ENCODE measurements around the gene TIMM13.

GRCh38 chr19:2441096-2441752 lies 13.8 kb upstream of the TIMM13 start:
- no peak for TF ChIP-seq ZFP36 (IDR thresholded peaks at IDR 0.05; ENCODE audit: borderline replicate concordance, partially characterized antibody)
- TF ChIP-seq EP300 (IDR thresholded peaks at IDR 0.05), result no peak
- TF ChIP-seq, protein P1, sequence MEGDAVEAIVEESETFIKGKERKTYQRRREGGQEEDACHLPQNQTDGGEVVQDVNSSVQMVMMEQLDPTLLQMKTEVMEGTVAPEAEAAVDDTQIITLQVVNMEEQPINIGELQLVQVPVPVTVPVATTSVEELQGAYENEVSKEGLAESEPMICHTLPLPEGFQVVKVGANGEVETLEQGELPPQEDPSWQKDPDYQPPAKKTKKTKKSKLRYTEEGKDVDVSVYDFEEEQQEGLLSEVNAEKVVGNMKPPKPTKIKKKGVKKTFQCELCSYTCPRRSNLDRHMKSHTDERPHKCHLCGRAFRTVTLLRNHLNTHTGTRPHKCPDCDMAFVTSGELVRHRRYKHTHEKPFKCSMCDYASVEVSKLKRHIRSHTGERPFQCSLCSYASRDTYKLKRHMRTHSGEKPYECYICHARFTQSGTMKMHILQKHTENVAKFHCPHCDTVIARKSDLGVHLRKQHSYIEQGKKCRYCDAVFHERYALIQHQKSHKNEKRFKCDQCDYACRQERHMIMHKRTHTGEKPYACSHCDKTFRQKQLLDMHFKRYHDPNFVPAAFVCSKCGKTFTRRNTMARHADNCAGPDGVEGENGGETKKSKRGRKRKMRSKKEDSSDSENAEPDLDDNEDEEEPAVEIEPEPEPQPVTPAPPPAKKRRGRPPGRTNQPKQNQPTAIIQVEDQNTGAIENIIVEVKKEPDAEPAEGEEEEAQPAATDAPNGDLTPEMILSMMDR (IDR thresholded peaks at IDR 0.05), result no peak
- no peak for TF ChIP-seq ZC3H11A (IDR thresholded peaks at IDR 0.05)
- TF ChIP-seq JUNB (IDR thresholded peaks at IDR 0.05), result no peak
- no peak for TF ChIP-seq USF2 (IDR thresholded peaks at IDR 0.05)
- no peak for TF ChIP-seq HMGXB4 (CRISPR knock-in tag; IDR thresholded peaks at IDR 0.05; ENCODE audit: borderline replicate concordance)
